HG02588 (cell line): ENCODE results near the gene ACKR1.

Experiments used
- ATAC-seq: cut with Tn5 transposase; IDR thresholded peaks from one replicate; pipeline ENCODE4 v1.9.1; 2021; ENCODE audit warnings: mild to moderate bottlenecking, moderate library complexity; ENCODE audit not compliant: unreplicated experiment

ACKR1 gene

DNA sequence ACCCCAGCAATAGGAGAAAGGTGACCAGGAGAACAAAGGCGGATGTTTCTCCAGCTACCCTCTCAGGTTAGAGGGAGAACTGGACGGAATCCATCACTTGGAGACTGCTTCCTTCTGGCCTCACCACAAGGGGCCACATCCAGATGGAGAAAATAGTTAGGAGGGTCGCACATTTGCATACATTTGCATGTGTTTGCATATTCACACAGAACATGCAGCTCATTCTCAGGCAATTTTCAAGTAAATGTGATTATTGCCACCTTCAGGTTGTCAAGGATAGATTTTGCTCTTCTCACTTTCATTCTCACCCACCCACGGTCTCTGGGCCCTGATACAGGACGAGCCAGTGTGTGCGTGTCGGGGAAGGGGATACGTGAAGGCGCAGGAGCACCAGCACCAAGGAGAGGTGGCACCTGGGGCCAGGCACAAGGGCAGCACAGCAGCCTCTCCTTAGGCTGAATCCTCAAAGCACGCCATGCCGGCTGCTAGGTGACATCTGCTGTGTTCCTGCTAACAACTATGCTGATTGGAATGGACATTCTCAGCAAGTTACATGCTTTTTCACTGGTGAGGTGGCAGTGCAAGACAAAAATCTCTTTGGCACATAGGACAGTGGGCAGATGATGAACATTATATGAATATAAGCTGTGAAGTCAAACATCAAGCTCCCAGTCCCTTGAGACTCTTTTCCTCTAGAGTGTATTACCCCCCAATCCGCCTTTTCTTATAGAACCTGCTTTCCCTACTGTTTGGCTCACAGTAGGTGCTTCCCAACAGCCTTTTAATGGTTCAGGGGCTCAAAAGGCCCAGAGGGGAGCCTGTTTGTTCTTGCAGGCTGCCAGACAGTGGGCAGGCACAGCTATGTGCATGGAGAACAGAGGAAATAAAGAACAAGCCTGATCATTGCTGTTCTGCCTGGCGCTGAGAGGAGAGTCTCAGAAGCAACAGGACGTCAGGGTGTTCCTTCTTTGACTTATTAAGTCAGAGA, 14.3 kb downstream of the ACKR1 start:
- no peak for ATAC-seq

GRCh38 chr1:159222075-159222865, 17.6 kb downstream of the ACKR1 start:
- no peak for ATAC-seq

DNA sequence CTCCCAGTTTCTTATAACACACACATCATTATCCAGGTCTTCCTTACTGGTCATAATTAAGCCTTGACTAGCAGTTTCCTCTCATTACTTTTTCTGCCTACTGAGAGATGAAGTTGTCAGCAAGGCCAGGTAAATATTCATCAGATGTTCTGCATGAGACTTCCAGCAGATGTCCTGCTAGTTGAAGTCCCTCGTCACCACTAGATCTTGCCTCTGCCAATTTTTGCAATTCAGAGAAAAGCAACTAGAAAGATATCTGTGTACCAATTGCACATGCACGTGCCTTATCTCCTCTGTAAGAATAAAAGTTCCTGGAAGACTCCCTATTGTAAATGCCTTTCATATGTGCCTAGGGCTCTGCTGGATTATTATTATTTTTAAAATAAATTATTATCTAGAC, 18.3 kb downstream of the ACKR1 start:
- ATAC-seq, result no peak

DNA sequence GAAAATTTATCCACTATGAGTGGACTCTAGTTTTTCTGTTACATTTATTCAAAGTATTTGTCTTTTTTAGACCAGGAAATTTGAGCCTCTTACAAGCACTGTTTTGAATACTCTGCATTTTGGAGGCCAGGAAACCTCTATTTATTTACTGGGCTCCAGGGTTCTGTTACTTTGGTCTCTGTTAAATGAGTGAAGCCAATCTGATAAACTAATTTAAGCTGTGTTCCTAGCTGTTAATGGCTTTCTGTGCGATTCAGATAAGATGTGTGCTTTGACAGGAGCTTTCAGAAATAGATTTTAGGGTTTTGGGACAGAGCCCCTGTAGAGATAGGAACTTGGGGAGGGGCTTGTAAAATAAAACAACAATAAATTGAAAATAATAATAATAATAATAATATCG, 23.9 kb downstream of the ACKR1 start:
- ATAC-seq, result no peak

- ATAC-seq, result no peak
Measured at GRCh38 chr1:159229260-159229885, 24.7 kb downstream of the ACKR1 start.

- no peak for ATAC-seq
Measured at GRCh38 chr1:159229896-159230295, 25.2 kb downstream of the ACKR1 start.

GRCh38 chr1:159239551-159240220, 35.0 kb downstream of the ACKR1 start:
- peak; percentile 89 for ATAC-seq

GRCh38 chr1:159247266-159247665, 42.6 kb downstream of the ACKR1 start:
- ATAC-seq, result no peak

DNA sequence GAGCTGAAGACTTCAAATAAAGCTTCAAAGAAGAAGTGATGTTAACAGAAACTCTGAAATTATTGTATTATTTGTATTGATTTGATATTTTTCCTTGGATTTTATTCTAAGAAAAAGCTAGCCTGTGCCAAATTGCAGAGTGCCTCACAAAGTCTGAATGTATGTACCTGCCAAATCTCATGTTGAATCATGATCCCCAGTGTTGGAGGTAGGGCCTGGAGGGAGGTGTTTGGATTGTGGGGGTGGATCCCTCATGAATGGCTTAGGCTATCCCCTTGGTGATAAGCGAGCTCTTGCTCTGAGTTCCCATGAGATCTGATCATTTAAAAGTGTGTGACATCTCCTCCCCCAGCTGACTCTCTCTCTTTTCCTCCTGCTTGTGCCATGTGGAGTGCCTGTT, 43.6 kb downstream of the ACKR1 start:
- no peak for ATAC-seq

DNA sequence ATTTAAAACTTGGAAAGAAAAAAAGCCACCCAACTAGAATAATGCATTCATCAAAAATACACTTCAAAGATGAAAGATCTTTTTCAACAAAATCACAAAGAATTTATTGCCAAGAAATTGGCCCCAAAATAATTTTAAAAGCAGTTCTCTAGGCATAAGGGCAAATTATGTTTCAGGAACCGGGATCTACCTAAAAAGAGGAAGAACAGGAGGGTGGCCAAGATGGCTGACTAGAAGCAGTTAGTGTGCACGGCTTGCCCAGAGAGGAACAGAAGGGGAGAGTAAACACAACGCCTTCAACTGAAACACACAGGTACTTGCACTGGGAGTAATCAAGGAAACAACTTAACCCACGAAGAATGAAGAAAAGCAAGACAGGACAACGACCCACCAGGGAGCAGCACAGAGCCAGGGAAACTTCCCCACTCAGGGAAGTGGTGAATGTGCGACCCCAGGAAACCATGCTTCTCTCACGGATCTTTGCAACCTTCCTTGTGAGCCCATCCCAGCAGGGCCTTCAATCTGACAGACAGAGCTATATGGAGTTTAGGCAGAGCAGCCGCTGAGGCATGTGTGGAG, 46.1 kb downstream of the ACKR1 start:
- ATAC-seq, result no peak
